ENCODE results near the gene FOSL2.

GRCh38 chr2:28406276-28407096 is 13.8 kb downstream of the FOSL2 start:
- TF ChIP-seq CTCF (conservative IDR thresholded peaks at IDR 0.05; ENCODE audit: low read depth in 2 of 2) (no peak), ZNF114 (CRISPR knock-in tag; IDR thresholded peaks at IDR 0.05) (no peak), EZH2phosphoT487 (IDR thresholded peaks at IDR 0.05; ENCODE audit: unreplicated experiment) (no peak), POLR2AphosphoS5 (IDR thresholded peaks at IDR 0.05; ENCODE audit: low read depth) (no peak), EZH2 (IDR thresholded peaks at IDR 0.05; ENCODE audit: low read depth, unreplicated experiment) (no peak), ETS1 (IDR thresholded peaks at IDR 0.05) (no peak), JUNB (IDR thresholded peaks at IDR 0.05; ENCODE audit: unreplicated experiment) (no peak), REST (IDR thresholded peaks at IDR 0.05; ENCODE audit: unreplicated experiment) (no peak)
